Fibroblast of mammary gland (primary cell): ENCODE data around the gene PLEKHA7.

Experiments
- DNase-seq: peaks from one replicate; pipeline ENCODE4 v3.0.0-alpha.2; 2010; ENCODE audit warnings: low read depth
- H3K4me3 ChIP-seq: 2 replicates; pipeline ENCODE4 v1.5.1; 2011; ENCODE audit warnings: low read depth, mild to moderate bottlenecking, low read length, moderate library complexity; ENCODE audit not compliant: control insufficient read depth
- CTCF ChIP-seq: conservative IDR thresholded peaks from 2 replicates; pipeline ENCODE4 v1.5.1; 2011; ENCODE audit warnings: low read depth, low read length, inconsistent platforms; ENCODE audit not compliant: control insufficient read depth, insufficient read depth

Gene PLEKHA7

GRCh38 chr11:16942911-16943310, 71.3 kb downstream of the PLEKHA7 start:
- DNase-seq: no peak
- no peak for TF ChIP-seq CTCF
- H3K4me3 ChIP-seq: no peak overlapping the region

- H3K4me3 ChIP-seq: no peak overlapping the region
- TF ChIP-seq CTCF: no peak
- no peak for DNase-seq
These were observed 71.9 kb downstream of the PLEKHA7 start for GRCh38 chr11:16942342-16942741.

GRCh38 chr11:16941935-16942334, 72.3 kb downstream of the PLEKHA7 start:
- no peak for DNase-seq
- TF ChIP-seq CTCF: no peak
- H3K4me3 ChIP-seq: no peak overlapping the region

GRCh38 chr11:16938061-16938460, 76.2 kb downstream of the PLEKHA7 start:
- no peak overlapping the region for H3K4me3 ChIP-seq
- no peak for TF ChIP-seq CTCF
- no peak for DNase-seq

GRCh38 chr11:16936643-16937042, 77.6 kb downstream of the PLEKHA7 start:
- no peak overlapping the region for H3K4me3 ChIP-seq
- TF ChIP-seq CTCF: no peak
- no peak for DNase-seq

GRCh38 chr11:16935518-16936302, 78.5 kb downstream of the PLEKHA7 start:
- peak; percentile 65 for DNase-seq
- peak; percentile 86 for TF ChIP-seq CTCF
- H3K4me3 ChIP-seq: no peak overlapping the region
